OCI-LY1 (cell line): ENCODE data around the gene BRSK1.

Experiments used
- H2AFZ ChIP-seq: fragments of 200-600 bp; sonication (generic), shearing (Covaris generic); 2 replicates; pipeline ENCODE4 v1.6.0; 2014; ENCODE audit warnings: antibody characterized with exemption, mild to moderate bottlenecking, low read length
- H3F3A ChIP-seq: fragments of 200-600 bp; sonication (generic), shearing (Covaris generic); 2 replicates; pipeline ENCODE4 v1.6.0; 2014; ENCODE audit warnings: mild to moderate bottlenecking, antibody characterized with exemption, low read length, moderate library complexity; ENCODE audit not compliant: insufficient read depth
- H3K27ac ChIP-seq: fragments of 200-600 bp; sonication (generic); 2 replicates; pipeline ENCODE4 v1.5.1; 2014; ENCODE audit warnings: low read length, mixed run types, mild to moderate bottlenecking, low read depth; ENCODE audit not compliant: poor library complexity, severe bottlenecking
- H3K27me3 ChIP-seq: fragments of 200-600 bp; sonication (generic); 2 replicates; pipeline ENCODE4 v1.6.0; 2014; ENCODE audit warnings: antibody characterized with exemption, mild to moderate bottlenecking, low read length, moderate library complexity; ENCODE audit not compliant: insufficient read depth
- H3K36me3 ChIP-seq: fragments of 200-600 bp; sonication (generic); 2 replicates; pipeline ENCODE4 v1.6.1; 2014; ENCODE audit warnings: mild to moderate bottlenecking, antibody characterized with exemption, low read length, moderate library complexity, mixed read lengths; ENCODE audit not compliant: insufficient read depth
- H3K4me1 ChIP-seq: fragments of 200-600 bp; sonication (generic); 2 replicates; pipeline ENCODE4 v1.5.1; 2014; ENCODE audit warnings: mild to moderate bottlenecking, low read length, moderate library complexity; ENCODE audit not compliant: insufficient read depth, severe bottlenecking
- H3K4me2 ChIP-seq: fragments of 200-600 bp; sonication (generic), shearing (Covaris generic); 2 replicates; pipeline ENCODE4 v1.6.1; 2014; ENCODE audit warnings: low read length
- H3K4me3 ChIP-seq: fragments of 200-600 bp; sonication (generic); 2 replicates; pipeline ENCODE4 v1.5.1; 2014; ENCODE audit warnings: low read length, low read depth, mild to moderate bottlenecking, mixed read lengths; ENCODE audit not compliant: poor library complexity, severe bottlenecking
- H3K79me2 ChIP-seq: fragments of 200-600 bp; shearing (Covaris generic); 2 replicates; pipeline ENCODE4 v1.6.1; 2016; ENCODE audit warnings: mixed run types, low read length, mixed read lengths; ENCODE audit not compliant: insufficient read depth
- H3K9ac ChIP-seq: fragments of 200-600 bp; sonication (generic), shearing (Covaris generic); 2 replicates; pipeline ENCODE4 v1.6.1; 2014; ENCODE audit warnings: mild to moderate bottlenecking, low read length, mixed read lengths
- H3K9me2 ChIP-seq: fragments of 200-600 bp; sonication (generic), shearing (Covaris generic); 2 replicates; pipeline ENCODE4 v1.6.1; 2014; ENCODE audit warnings: low read depth, mild to moderate bottlenecking, low read length, mixed read lengths
- H3K9me3 ChIP-seq: fragments of 200-600 bp; shearing (Covaris generic); 2 replicates; pipeline ENCODE4 v1.6.1; 2014; ENCODE audit warnings: low read length, mixed read lengths
- H4K20me1 ChIP-seq: fragments of 200-600 bp; sonication (generic), shearing (Covaris generic); 2 replicates; pipeline ENCODE4 v1.6.0; 2016; ENCODE audit warnings: mild to moderate bottlenecking, low read length; ENCODE audit not compliant: insufficient read depth
- CTCF ChIP-seq: fragments of 200-600 bp; sonication (generic), shearing (Covaris generic); IDR thresholded peaks from 2 replicates; pipeline ENCODE4 v1.5.1; 2017; ENCODE audit warnings: mild to moderate bottlenecking, antibody characterized with exemption, low read length, moderate library complexity, mixed read lengths
- EZH2 ChIP-seq: fragments of 200-600 bp; sonication (generic), shearing (Covaris generic); IDR thresholded peaks from 2 replicates; pipeline ENCODE4 v1.8.0; 2017; ENCODE audit warnings: borderline replicate concordance, mixed run types, mild to moderate bottlenecking, antibody characterized with exemption, low read length, moderate library complexity, mixed read lengths

The BRSK1 gene

GRCh38 chr19:55336101-55336500 is 52.3 kb downstream of the BRSK1 start:
- H3K9ac ChIP-seq = no peak overlapping the region
- H4K20me1 ChIP-seq = no peaks in the 10 kb centered on the region
- H3K9me3 ChIP-seq = no peaks in the 10 kb centered on the region
- no peak overlapping the region for H3K4me2 ChIP-seq
- H3K27me3 ChIP-seq = no peaks in the 10 kb centered on the region
- no peak overlapping the region for H2AFZ ChIP-seq
- no peaks in the 10 kb centered on the region for H3K36me3 ChIP-seq
- no peaks in the 10 kb centered on the region for H3F3A ChIP-seq
- peaks cover 19% of the 10 kb centered on the region for H3K4me1 ChIP-seq
- H3K9me2 ChIP-seq = no peaks in the 10 kb centered on the region
- H3K79me2 ChIP-seq = no peaks in the 10 kb centered on the region
- no peak overlapping the region for H3K4me3 ChIP-seq
- TF ChIP-seq CTCF (no peak), EZH2 (no peak)
- no peak overlapping the region for H3K27ac ChIP-seq

GRCh38 chr19:55339105-55339888 is 55.5 kb downstream of the BRSK1 start, which contains the start of gene KMT5C:
Gene KMT5C (plus strand): TSS chr19:55339876. CDS start chr19:55341937, 2,061 bp downstream.
- H3K9me3 ChIP-seq = no peaks in the 10 kb centered on the region
- peak within 1 kb of the TSS; percentile 85 for H3K9ac ChIP-seq
- H3K9me2 ChIP-seq = no peaks in the 10 kb centered on the region

More at GRCh38 chr19:55339105-55339888, 55.5 kb downstream of the BRSK1 start, which contains the start of gene KMT5C:
- Histone ChIP-seq H3K4me3 (peak within 1 kb of the TSS; percentile 73), H3K27me3 (no peaks in the 10 kb centered on the region), H3K79me2 (no peaks in the 10 kb centered on the region), H2AFZ (peak within 1 kb of the TSS; percentile 72), H3K4me1 (peaks cover 25% of the 10 kb centered on the region), H3K4me2 (peak within 1 kb of the TSS; percentile 89), H3K27ac (peak within 1 kb of the TSS; percentile 62), H4K20me1 (no peaks in the 10 kb centered on the region), H3F3A (no peaks in the 10 kb centered on the region), H3K36me3 (peaks cover 14% of the 10 kb centered on the region)
- TF ChIP-seq CTCF (no peak), EZH2 (no peak)
